Neural progenitor cell (in vitro differentiated cells): Measurements from ENCODE around the gene DHRS3. TPM values are rescaled to one million over a fixed set of nuclear protein-coding genes. Genes with fewer than 3 reads are reported as not detected.
"Not testable (repeated sequence)": the region's sequence is repeated elsewhere in the genome, so short reads cannot be mapped to it uniquely, and the experiment has no call there.

Source experiments
- DNase-seq: peaks from one replicate; pipeline ENCODE4 v3.0.0-alpha.2; 2016; ENCODE audit warnings: low spot score
- H2AFZ ChIP-seq: fragments of 200-600 bp; sonication (generic); replicated peaks from 2 replicates; pipeline ENCODE4 v1.6.1; 2016; ENCODE audit warnings: antibody characterized with exemption
- H3F3A ChIP-seq: fragments of 200-600 bp; sonication (generic); 2 replicates; pipeline ENCODE4 v1.6.1; 2016; ENCODE audit warnings: antibody characterized with exemption, low read depth
- H3K27ac ChIP-seq: fragments of 200-600 bp; sonication (generic); 2 replicates; pipeline ENCODE4 v1.5.1; 2016; ENCODE audit warnings: mild to moderate bottlenecking
- H3K27me3 ChIP-seq: fragments of 200-600 bp; sonication (generic); 2 replicates; pipeline ENCODE4 v1.6.1; 2016; ENCODE audit warnings: mild to moderate bottlenecking, moderate library complexity
- H3K36me3 ChIP-seq: fragments of 200-600 bp; sonication (generic); 2 replicates; pipeline ENCODE4 v1.5.1; 2016
- H3K4me1 ChIP-seq: fragments of 200-600 bp; sonication (generic); 2 replicates; pipeline ENCODE4 v1.6.1; 2016; ENCODE audit warnings: mixed run types
- H3K4me2 ChIP-seq: fragments of 200-600 bp; sonication (generic); 2 replicates; pipeline ENCODE4 v1.6.1; 2016
- H3K4me3 ChIP-seq: fragments of 200-600 bp; sonication (generic); 2 replicates; pipeline ENCODE4 v1.5.1; 2016
- H3K79me2 ChIP-seq: fragments of 200-600 bp; sonication (generic); 2 replicates; pipeline ENCODE4 v1.6.1; 2016; ENCODE audit warnings: low read depth
- H3K9ac ChIP-seq: fragments of 200-600 bp; sonication (generic); 2 replicates; pipeline ENCODE4 v1.6.1; 2016
- H3K9me3 ChIP-seq: fragments of 200-600 bp; sonication (generic); 2 replicates; pipeline ENCODE4 v1.5.1; 2016; ENCODE audit warnings: low read depth
- H4K20me1 ChIP-seq: fragments of 200-600 bp; sonication (generic); 2 replicates; pipeline ENCODE4 v1.6.1; 2016; ENCODE audit warnings: low read depth
- H3K27ac Mint-ChIP-seq: 3 replicates; pipeline ENCODE4 v1.8.0; 2021; ENCODE audit warnings: mixed read lengths
- H3K27me3 Mint-ChIP-seq: 2 replicates; pipeline ENCODE4 v1.8.0; 2022; ENCODE audit warnings: low read depth, mild to moderate bottlenecking, inconsistent platforms, moderate library complexity, mixed read lengths; ENCODE audit not compliant: insufficient read depth
- H3K36me3 Mint-ChIP-seq: 3 replicates; pipeline ENCODE4 v1.8.0; 2021; ENCODE audit warnings: mixed read lengths
- H3K4me1 Mint-ChIP-seq: 3 replicates; pipeline ENCODE4 v1.8.0; 2021; ENCODE audit warnings: mixed read lengths
- H3K4me3 Mint-ChIP-seq: 3 replicates; pipeline ENCODE4 v1.8.0; 2021; ENCODE audit warnings: mild to moderate bottlenecking, moderate library complexity, mixed read lengths
- H3K9me3 Mint-ChIP-seq: 3 replicates; pipeline ENCODE4 v1.8.0; 2020; ENCODE audit warnings: mixed read lengths
- CTCF ChIP-seq: fragments of 200-600 bp; sonication (generic); IDR thresholded peaks from 2 replicates; pipeline ENCODE4 v1.5.1; 2017; ENCODE audit warnings: antibody characterized with exemption, mild to moderate bottlenecking
- EZH2 ChIP-seq: fragments of 200-600 bp; sonication (generic); IDR thresholded peaks from 2 replicates; pipeline ENCODE4 v1.6.1; 2017; ENCODE audit warnings: antibody characterized with exemption, mild to moderate bottlenecking, moderate library complexity
- EZH2phosphoT487 ChIP-seq: fragments of 200-600 bp; sonication (generic); IDR thresholded peaks from 2 replicates; pipeline ENCODE4 v1.6.1; 2017; ENCODE audit warnings: antibody characterized with exemption
- total RNA-seq: library from RNA; depleted of rRNA; stranded (reverse); fragments of >200 nt; gene quantifications from 2 replicates; pipeline ENCODE4 v1.2.3, GENCODE V29; 2015; ENCODE audit warnings: low replicate concordance

The DHRS3 gene
- total RNA-seq, 1 donor from 2014 or later, result 4.3 TPM

DNA sequence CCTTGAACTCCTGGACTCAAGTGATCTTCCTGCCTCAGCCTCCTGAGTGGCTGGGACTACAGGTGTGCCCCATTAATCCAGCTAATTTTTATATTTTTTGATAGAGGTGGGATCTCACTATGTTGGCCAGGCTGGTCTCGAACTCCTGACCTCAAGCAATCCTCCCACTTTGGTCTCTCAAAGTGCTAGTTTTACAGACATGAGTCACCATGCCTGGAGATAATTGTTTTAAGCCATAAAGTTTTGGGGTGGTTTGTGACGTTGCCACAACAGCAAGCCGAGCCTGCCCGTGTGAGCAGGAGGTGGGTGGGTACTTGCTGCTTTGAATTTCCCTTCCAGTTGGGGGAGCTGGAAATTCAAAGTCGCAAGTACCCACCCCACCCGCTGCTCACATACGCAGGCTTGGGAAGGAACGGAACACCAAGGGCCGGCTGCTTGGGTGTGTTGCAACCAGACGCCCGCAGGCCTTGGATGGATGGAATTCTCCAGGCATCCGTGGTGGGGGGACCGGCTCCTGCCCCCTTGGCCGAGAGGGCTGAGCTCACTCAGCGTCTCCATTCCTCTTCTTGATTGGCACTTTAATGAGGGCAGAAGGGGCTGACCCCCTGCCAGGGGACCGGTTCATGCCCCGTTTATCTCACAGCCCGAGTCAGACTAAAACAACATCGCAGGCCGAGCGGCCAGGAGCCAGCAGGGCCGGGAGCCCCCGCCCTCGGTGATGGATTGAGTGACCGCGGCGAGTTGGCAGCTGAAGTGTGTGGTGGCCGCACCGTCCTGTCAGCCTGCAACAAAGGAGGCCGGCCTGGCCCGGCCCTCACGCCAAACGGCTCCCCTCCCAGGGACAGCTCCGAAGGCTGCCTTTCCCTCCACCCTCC lies 78.1 kb downstream of the DHRS3 start:
- Mint-ChIP-seq H3K27ac (peak overlapping the region; percentile 53), H3K27me3 (peaks cover 14% of the 10 kb centered on the region), H3K4me3 (peak overlapping the region; percentile 43), H3K9me3 (peaks cover 13% of the 10 kb centered on the region), H3K36me3 (no peaks in the 10 kb centered on the region), H3K4me1 (peaks cover 24% of the 10 kb centered on the region)
- peaks cover 36% of the 10 kb centered on the region for H3F3A ChIP-seq
- TF ChIP-seq CTCF (no peak), EZH2 (no peak)
- no peak overlapping the region for H3K4me3 ChIP-seq
- no peaks in the 10 kb centered on the region for H3K27me3 ChIP-seq
- H3K9ac ChIP-seq, result no peak overlapping the region
- H2AFZ ChIP-seq, result peak overlapping the region; percentile 9
- peaks cover 41% of the 10 kb centered on the region for H3K4me1 ChIP-seq
- H3K27ac ChIP-seq, result no peak overlapping the region
- no peaks in the 10 kb centered on the region for H3K36me3 ChIP-seq
- H3K9me3 ChIP-seq, result no peaks in the 10 kb centered on the region
- H3K4me2 ChIP-seq, result peak overlapping the region; percentile 50
- no peaks in the 10 kb centered on the region for H3K79me2 ChIP-seq
- H4K20me1 ChIP-seq, result no peaks in the 10 kb centered on the region
- DNase-seq, result peak; percentile 74

DNA sequence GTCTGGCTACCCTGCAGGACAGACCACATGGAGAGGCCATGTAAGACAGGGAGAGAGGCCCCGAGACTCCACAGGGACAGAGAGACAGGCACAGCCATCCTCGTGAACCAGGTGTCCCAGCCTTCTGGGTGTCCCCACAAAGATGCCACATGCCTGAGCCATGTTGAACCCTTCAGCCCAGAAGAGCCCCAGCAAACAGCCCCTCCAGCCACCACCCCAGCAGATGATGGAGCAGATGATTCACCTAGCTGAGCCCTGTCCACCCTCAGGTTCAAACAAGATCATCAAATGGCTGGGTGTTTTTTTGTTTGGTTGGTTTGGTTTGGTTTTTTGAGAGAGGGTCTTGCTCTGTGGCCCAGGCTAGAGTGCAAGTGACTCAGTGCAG lies 78.7 kb downstream of the DHRS3 start:
- H3K9me3 ChIP-seq, result no peaks in the 10 kb centered on the region
- peaks cover 37% of the 10 kb centered on the region for H3K4me1 ChIP-seq
- H3K9ac ChIP-seq, result no peak overlapping the region
- H3F3A ChIP-seq, result peaks cover 36% of the 10 kb centered on the region
- H2AFZ ChIP-seq, result no peak overlapping the region
- no peak overlapping the region for H3K4me3 ChIP-seq
- no peak for DNase-seq
- H4K20me1 ChIP-seq, result no peaks in the 10 kb centered on the region
- no peaks in the 10 kb centered on the region for H3K79me2 ChIP-seq
- Mint-ChIP-seq H3K4me1 (peaks cover 20% of the 10 kb centered on the region), H3K4me3 (no peak overlapping the region), H3K36me3 (no peaks in the 10 kb centered on the region), H3K27ac (no peak overlapping the region), H3K27me3 (peaks cover 13% of the 10 kb centered on the region), H3K9me3 (peaks cover 13% of the 10 kb centered on the region)
- no peak for TF ChIP-seq CTCF
- TF ChIP-seq EZH2phosphoT487, result no peak
- H3K27ac ChIP-seq, result no peak overlapping the region
- H3K4me2 ChIP-seq, result no peak overlapping the region
- H3K36me3 ChIP-seq, result no peaks in the 10 kb centered on the region
- no peaks in the 10 kb centered on the region for H3K27me3 ChIP-seq

DNA sequence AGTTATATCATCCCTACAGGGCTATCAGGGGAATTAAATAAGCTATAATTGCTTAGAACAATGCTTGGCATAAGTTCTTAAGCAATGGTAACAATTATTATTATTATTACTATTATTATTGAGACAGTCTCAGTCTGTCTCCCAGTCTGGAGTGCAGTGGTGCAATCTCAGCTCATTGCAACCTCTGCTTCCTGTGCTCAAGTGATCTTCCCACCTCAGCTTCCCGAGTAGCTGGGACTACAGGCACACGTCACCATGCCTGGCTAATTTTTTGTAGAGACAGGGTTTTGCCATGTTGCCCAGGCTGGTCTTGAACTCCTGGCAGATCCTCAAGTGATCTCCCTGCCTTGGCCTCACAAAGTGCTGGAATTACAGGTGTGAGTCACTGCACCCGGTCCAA lies 79.5 kb downstream of the DHRS3 start:
- H3K4me3 ChIP-seq, H3K79me2 ChIP-seq, DNase-seq, H4K20me1 ChIP-seq, H3K27ac Mint-ChIP-seq, H3K4me3 Mint-ChIP-seq, H3K9ac ChIP-seq, H3K27ac ChIP-seq, H3K4me2 ChIP-seq, H3K27me3 ChIP-seq, H2AFZ ChIP-seq, H3K36me3 Mint-ChIP-seq, H3K9me3 ChIP-seq, H3K36me3 ChIP-seq: not testable (repeated sequence)
- H3K4me1 Mint-ChIP-seq, result peaks cover 18% of the 10 kb centered on the region
- peaks cover 13% of the 10 kb centered on the region for H3K9me3 Mint-ChIP-seq
- Histone ChIP-seq H3K4me1 (peaks cover 32% of the 10 kb centered on the region), H3F3A (peaks cover 32% of the 10 kb centered on the region)
- H3K27me3 Mint-ChIP-seq, result peaks cover 13% of the 10 kb centered on the region

DNA sequence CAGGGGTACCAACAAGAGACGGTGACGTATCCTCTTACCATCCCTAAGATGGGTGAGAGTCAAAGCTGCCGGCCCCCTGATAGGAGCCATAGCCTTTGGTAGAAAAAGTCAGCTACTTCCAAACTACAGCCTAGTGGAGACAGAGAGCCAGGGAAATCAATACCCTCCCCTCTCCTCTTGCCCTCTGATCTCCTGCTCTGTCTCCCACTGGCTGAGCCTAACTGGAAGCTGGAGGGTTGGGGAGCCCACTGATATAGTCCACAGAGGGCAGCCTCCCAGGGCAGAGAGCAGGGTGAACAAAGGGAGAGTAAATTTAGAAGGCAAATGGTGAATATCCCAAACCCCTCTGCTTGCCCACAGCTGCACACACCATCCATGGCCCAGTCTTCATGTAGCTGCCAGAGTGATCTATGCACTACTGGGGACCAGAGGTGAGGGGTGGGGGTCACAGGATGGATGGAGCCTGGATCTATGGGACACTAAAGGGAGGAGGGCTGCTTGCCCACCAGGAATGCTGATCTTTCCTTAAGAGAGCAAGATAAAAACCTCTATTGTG lies 80.0 kb downstream of the DHRS3 start:
- peaks cover 18% of the 10 kb centered on the region for H3K4me1 Mint-ChIP-seq
- no peak overlapping the region for H3K27ac Mint-ChIP-seq
- no peak overlapping the region for H3K27ac ChIP-seq
- TF ChIP-seq CTCF (no peak), EZH2phosphoT487 (no peak), EZH2 (no peak)
- no peaks in the 10 kb centered on the region for H3K9me3 ChIP-seq
- H3K9ac ChIP-seq, result no peak overlapping the region
- H3F3A ChIP-seq, result peaks cover 27% of the 10 kb centered on the region
- H3K36me3 ChIP-seq, result no peaks in the 10 kb centered on the region
- H3K36me3 Mint-ChIP-seq, result no peaks in the 10 kb centered on the region
- peaks cover 13% of the 10 kb centered on the region for H3K27me3 Mint-ChIP-seq
- H3K27me3 ChIP-seq, result no peaks in the 10 kb centered on the region
- H3K4me2 ChIP-seq, result no peak overlapping the region
- H3K4me1 ChIP-seq, result peaks cover 31% of the 10 kb centered on the region
- DNase-seq, result no peak
- no peaks in the 10 kb centered on the region for H4K20me1 ChIP-seq
- no peak overlapping the region for H3K4me3 ChIP-seq
- H3K79me2 ChIP-seq, result no peaks in the 10 kb centered on the region
- H2AFZ ChIP-seq, result peak overlapping the region; percentile 20
- H3K4me3 Mint-ChIP-seq, result no peak overlapping the region
- peaks cover 13% of the 10 kb centered on the region for H3K9me3 Mint-ChIP-seq
